Neural cell (in vitro differentiated cells): Measurements from ENCODE around the gene SPZ1. TPM values are rescaled to one million over a fixed set of nuclear protein-coding genes. Genes with fewer than 3 reads are reported as not detected.

Experiments
- H2AFZ ChIP-seq: fragments of 200-600, 300-800 bp; sonication (generic), shearing (Covaris generic); 2 replicates; pipeline ENCODE4 v1.6.0; 2014; ENCODE audit warnings: low read depth, mild to moderate bottlenecking, antibody characterized with exemption, low read length, moderate library complexity
- H3F3A ChIP-seq: fragments of 200-600 bp; shearing (Covaris generic); 2 replicates; pipeline ENCODE4 v1.6.1; 2016; ENCODE audit warnings: mild to moderate bottlenecking, moderate library complexity, mixed read lengths, antibody characterized with exemption, low read length; ENCODE audit not compliant: insufficient read depth, poor library complexity, severe bottlenecking
- H3K27ac ChIP-seq: fragments of 200-600, 300-800 bp; sonication (generic), shearing (Covaris generic); 2 replicates; pipeline ENCODE4 v1.5.1; 2014; ENCODE audit warnings: mild to moderate bottlenecking, low read length, moderate library complexity
- H3K27me3 ChIP-seq: fragments of 300-800, 200-600 bp; sonication (generic), shearing (Covaris generic); 2 replicates; pipeline ENCODE4 v1.6.0; 2014; ENCODE audit warnings: mild to moderate bottlenecking, low read depth, low read length, moderate library complexity; ENCODE audit not compliant: insufficient read depth
- H3K36me3 ChIP-seq: fragments of 300-800, 200-600 bp; sonication (generic), shearing (Covaris generic); 2 replicates; pipeline ENCODE4 v1.5.1; 2014; ENCODE audit warnings: mild to moderate bottlenecking, antibody characterized with exemption, low read length, moderate library complexity; ENCODE audit not compliant: insufficient read depth
- H3K4me2 ChIP-seq: fragments of 300-800, 200-600 bp; sonication (generic), shearing (Covaris generic); 2 replicates; pipeline ENCODE4 v1.6.0; 2014; ENCODE audit warnings: mild to moderate bottlenecking, low read length
- H3K4me3 ChIP-seq: fragments of 300-800, 200-600 bp; sonication (generic), shearing (Covaris generic); 2 replicates; pipeline ENCODE4 v1.5.1; 2014; ENCODE audit warnings: mild to moderate bottlenecking, low read length, moderate library complexity
- H3K79me2 ChIP-seq: fragments of 200-600 bp; shearing (Covaris generic); replicated peaks from 2 replicates; pipeline ENCODE4 v1.6.0; 2014; ENCODE audit warnings: mild to moderate bottlenecking, low read length, moderate library complexity; ENCODE audit not compliant: insufficient read depth
- H3K9ac ChIP-seq: fragments of 300-800, 200-600 bp; sonication (generic), shearing (Covaris generic); 2 replicates; pipeline ENCODE4 v1.6.1; 2016; ENCODE audit warnings: mild to moderate bottlenecking, low read length, mixed read lengths
- H3K9me2 ChIP-seq: fragments of 200-600 bp; shearing (Covaris generic); 2 replicates; pipeline ENCODE4 v1.6.1; 2016; ENCODE audit warnings: mild to moderate bottlenecking, low read length, mixed read lengths; ENCODE audit not compliant: insufficient read depth
- H3K9me3 ChIP-seq: fragments of 200-600, 300-800 bp; sonication (generic), shearing (Covaris generic); 2 replicates; pipeline ENCODE4 v1.6.1; 2016; ENCODE audit warnings: mild to moderate bottlenecking, mixed run types, low read length, moderate library complexity, mixed read lengths
- H4K20me1 ChIP-seq: fragments of 200-600 bp; shearing (Covaris generic); 2 replicates; pipeline ENCODE4 v1.6.1; 2016; ENCODE audit warnings: mild to moderate bottlenecking, mixed run types; ENCODE audit not compliant: insufficient read depth
- EP300 ChIP-seq: fragments of 450-650 bp; conservative IDR thresholded peaks from 2 replicates; pipeline ENCODE4 v1.6.1; 2014; ENCODE audit warnings: antibody characterized with exemption, mild to moderate bottlenecking, moderate library complexity; ENCODE audit not compliant: poor library complexity, severe bottlenecking
- EZH2 ChIP-seq: fragments of 200-600, 300-800 bp; shearing (Covaris generic), sonication (generic); IDR thresholded peaks from 2 replicates; pipeline ENCODE4 v1.6.1; 2014; ENCODE audit warnings: antibody characterized with exemption, low read length, borderline replicate concordance, mild to moderate bottlenecking; ENCODE audit not compliant: insufficient read depth, poor library complexity, severe bottlenecking
- MXI1 ChIP-seq: fragments of 450-650 bp; conservative IDR thresholded peaks from 2 replicates; pipeline ENCODE4 v1.6.1; 2014; ENCODE audit warnings: antibody characterized with exemption, mild to moderate bottlenecking; ENCODE audit not compliant: poor library complexity, severe bottlenecking
- POLR2AphosphoS5 ChIP-seq: IDR thresholded peaks from 2 replicates; pipeline ENCODE4 v1.6.1; 2012
- RAD21 ChIP-seq: fragments of 450-650 bp; conservative IDR thresholded peaks from 2 replicates; pipeline ENCODE4 v1.6.1; 2014; ENCODE audit warnings: antibody characterized with exemption, mild to moderate bottlenecking, moderate library complexity
- SMC3 ChIP-seq: fragments of 450-650 bp; conservative IDR thresholded peaks from 2 replicates; pipeline ENCODE4 v1.6.1; 2014; ENCODE audit warnings: antibody characterized with exemption, mild to moderate bottlenecking, moderate library complexity; ENCODE audit not compliant: poor library complexity
- TAF1 ChIP-seq: IDR thresholded peaks from 2 replicates; pipeline ENCODE4 v1.6.1; 2012; ENCODE audit warnings: low read depth
- polyA plus RNA-seq: library from polyadenylated mRNA; depleted of rRNA; stranded (reverse); fragments of >200 nt; gene quantifications from 2 replicates; pipeline ENCODE4 v1.2.3, GENCODE V29; 2014
- TF ChIP-seq, protein P1 (sequence below): IDR thresholded peaks from 2 replicates; pipeline ENCODE4 v1.6.1; 2012; ENCODE audit warnings: borderline replicate concordance
- TF ChIP-seq, protein P2 (sequence below): fragments of 450-650 bp; IDR thresholded peaks from 2 replicates; pipeline ENCODE4 v1.5.1; 2014; ENCODE audit warnings: antibody characterized with exemption, mild to moderate bottlenecking, moderate library complexity; ENCODE audit not compliant: poor library complexity, severe bottlenecking

The SPZ1 gene
- polyA plus RNA-seq, 1 donor from 2014 or later, result not detected

DNA sequence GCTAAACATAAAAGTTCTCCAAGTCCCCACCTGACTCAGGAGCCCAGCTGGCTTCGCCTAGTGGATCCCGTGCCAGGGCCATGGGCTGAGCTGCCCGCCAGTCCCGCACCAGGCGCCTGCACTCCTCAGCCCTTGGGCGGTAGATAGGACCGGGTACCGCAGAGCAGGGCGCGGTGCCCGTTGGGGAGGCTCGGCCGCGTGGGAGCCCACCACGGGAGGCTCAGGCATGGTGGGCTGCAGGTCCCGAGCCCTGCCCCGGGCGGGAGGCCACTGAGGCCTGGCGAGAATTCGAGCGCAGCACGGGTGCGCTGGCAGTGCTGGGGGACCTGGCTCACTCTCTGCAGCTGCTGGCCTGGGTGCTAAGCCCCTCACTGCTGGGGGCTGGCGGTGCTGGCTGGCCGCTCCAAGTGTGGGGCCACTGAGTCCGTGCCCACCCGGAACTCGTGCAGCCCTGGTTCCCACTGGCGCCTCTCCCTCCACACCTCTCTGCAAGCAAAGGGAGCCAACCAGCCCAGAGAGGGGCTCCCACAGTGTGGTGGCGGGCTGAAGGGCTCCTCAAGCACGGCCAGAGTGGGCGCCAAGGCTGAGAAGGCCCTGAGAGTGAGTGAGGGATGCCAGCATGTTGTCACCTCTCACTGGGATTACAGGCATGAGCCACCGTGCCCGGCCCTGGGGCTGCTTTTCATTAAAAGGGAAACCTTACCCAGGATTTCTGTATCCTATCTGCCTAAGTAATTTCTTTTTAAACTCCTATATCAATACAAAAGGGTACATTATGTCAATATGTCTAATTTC is 9.7 kb upstream of the SPZ1 start:
- Histone ChIP-seq H3K79me2 (no peaks in the 10 kb centered on the region), H2AFZ (no peak overlapping the region), H3K27me3 (no peaks in the 10 kb centered on the region), H3K27ac (no peak overlapping the region), H3F3A (no peaks in the 10 kb centered on the region), H3K9me2 (no peaks in the 10 kb centered on the region), H3K4me2 (no peak overlapping the region), H3K36me3 (no peaks in the 10 kb centered on the region), H3K9me3 (no peaks in the 10 kb centered on the region), H3K4me3 (no peak overlapping the region), H4K20me1 (no peaks in the 10 kb centered on the region), H3K9ac (no peak overlapping the region)
- TF ChIP-seq RAD21 (no peak), POLR2AphosphoS5 (no peak), TAF1 (no peak), EZH2 (no peak), EP300 (no peak), SMC3 (no peak), MXI1 (no peak)
- TF ChIP-seq, protein P1, sequence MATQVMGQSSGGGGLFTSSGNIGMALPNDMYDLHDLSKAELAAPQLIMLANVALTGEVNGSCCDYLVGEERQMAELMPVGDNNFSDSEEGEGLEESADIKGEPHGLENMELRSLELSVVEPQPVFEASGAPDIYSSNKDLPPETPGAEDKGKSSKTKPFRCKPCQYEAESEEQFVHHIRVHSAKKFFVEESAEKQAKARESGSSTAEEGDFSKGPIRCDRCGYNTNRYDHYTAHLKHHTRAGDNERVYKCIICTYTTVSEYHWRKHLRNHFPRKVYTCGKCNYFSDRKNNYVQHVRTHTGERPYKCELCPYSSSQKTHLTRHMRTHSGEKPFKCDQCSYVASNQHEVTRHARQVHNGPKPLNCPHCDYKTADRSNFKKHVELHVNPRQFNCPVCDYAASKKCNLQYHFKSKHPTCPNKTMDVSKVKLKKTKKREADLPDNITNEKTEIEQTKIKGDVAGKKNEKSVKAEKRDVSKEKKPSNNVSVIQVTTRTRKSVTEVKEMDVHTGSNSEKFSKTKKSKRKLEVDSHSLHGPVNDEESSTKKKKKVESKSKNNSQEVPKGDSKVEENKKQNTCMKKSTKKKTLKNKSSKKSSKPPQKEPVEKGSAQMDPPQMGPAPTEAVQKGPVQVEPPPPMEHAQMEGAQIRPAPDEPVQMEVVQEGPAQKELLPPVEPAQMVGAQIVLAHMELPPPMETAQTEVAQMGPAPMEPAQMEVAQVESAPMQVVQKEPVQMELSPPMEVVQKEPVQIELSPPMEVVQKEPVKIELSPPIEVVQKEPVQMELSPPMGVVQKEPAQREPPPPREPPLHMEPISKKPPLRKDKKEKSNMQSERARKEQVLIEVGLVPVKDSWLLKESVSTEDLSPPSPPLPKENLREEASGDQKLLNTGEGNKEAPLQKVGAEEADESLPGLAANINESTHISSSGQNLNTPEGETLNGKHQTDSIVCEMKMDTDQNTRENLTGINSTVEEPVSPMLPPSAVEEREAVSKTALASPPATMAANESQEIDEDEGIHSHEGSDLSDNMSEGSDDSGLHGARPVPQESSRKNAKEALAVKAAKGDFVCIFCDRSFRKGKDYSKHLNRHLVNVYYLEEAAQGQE, result no peak
- TF ChIP-seq, protein P2, sequence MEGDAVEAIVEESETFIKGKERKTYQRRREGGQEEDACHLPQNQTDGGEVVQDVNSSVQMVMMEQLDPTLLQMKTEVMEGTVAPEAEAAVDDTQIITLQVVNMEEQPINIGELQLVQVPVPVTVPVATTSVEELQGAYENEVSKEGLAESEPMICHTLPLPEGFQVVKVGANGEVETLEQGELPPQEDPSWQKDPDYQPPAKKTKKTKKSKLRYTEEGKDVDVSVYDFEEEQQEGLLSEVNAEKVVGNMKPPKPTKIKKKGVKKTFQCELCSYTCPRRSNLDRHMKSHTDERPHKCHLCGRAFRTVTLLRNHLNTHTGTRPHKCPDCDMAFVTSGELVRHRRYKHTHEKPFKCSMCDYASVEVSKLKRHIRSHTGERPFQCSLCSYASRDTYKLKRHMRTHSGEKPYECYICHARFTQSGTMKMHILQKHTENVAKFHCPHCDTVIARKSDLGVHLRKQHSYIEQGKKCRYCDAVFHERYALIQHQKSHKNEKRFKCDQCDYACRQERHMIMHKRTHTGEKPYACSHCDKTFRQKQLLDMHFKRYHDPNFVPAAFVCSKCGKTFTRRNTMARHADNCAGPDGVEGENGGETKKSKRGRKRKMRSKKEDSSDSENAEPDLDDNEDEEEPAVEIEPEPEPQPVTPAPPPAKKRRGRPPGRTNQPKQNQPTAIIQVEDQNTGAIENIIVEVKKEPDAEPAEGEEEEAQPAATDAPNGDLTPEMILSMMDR, result no peak

DNA sequence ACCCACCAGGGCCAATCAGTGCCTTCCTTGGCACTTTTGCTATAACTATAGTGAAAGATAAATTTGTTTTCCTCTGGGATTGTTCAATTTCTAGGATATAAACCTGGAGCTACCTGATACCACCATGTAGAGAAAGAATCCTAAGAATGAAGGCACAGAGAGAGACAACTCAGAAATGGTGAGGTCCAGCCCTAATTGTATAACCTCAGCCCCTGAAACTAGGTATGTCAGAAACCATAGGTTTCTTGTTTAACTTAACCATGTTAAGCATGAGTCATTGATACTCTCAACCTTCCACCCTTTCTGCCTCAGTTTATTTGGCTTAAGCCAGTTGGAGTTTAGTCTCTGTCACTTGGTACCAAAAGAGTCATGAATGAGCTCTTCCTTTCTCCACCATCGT is 4.6 kb upstream of the SPZ1 start:
- no peaks in the 10 kb centered on the region for H3K27me3 ChIP-seq
- no peak overlapping the region for H3K4me2 ChIP-seq
- H2AFZ ChIP-seq, result no peak overlapping the region
- no peak overlapping the region for H3K9ac ChIP-seq
- H3K27ac ChIP-seq, result no peak overlapping the region
- H3K36me3 ChIP-seq, result no peaks in the 10 kb centered on the region
- no peaks in the 10 kb centered on the region for H3K9me2 ChIP-seq
- H4K20me1 ChIP-seq, result no peaks in the 10 kb centered on the region
- no peaks in the 10 kb centered on the region for H3K9me3 ChIP-seq
- no peaks in the 10 kb centered on the region for H3F3A ChIP-seq
- TF ChIP-seq EZH2 (no peak), POLR2AphosphoS5 (no peak), RAD21 (no peak), SMC3 (no peak), EP300 (no peak)
- TF ChIP-seq, protein P2, result no peak
- no peaks in the 10 kb centered on the region for H3K79me2 ChIP-seq
- H3K4me3 ChIP-seq, result no peak overlapping the region
